ENCODE data around the gene BRK1. TPM values are rescaled to one million over a fixed set of nuclear protein-coding genes. Genes with fewer than 3 reads are reported as not detected.
A peak's percentile ranks its signal among the peaks of the same experiment; 100 is the strongest.
"Not testable (repeated sequence)": the region's sequence is repeated elsewhere in the genome, so short reads cannot be mapped to it uniquely, and the experiment has no call there.

The BRK1 gene
- total RNA-seq, 1 donor from 2014 or later = 126 TPM

DNA sequence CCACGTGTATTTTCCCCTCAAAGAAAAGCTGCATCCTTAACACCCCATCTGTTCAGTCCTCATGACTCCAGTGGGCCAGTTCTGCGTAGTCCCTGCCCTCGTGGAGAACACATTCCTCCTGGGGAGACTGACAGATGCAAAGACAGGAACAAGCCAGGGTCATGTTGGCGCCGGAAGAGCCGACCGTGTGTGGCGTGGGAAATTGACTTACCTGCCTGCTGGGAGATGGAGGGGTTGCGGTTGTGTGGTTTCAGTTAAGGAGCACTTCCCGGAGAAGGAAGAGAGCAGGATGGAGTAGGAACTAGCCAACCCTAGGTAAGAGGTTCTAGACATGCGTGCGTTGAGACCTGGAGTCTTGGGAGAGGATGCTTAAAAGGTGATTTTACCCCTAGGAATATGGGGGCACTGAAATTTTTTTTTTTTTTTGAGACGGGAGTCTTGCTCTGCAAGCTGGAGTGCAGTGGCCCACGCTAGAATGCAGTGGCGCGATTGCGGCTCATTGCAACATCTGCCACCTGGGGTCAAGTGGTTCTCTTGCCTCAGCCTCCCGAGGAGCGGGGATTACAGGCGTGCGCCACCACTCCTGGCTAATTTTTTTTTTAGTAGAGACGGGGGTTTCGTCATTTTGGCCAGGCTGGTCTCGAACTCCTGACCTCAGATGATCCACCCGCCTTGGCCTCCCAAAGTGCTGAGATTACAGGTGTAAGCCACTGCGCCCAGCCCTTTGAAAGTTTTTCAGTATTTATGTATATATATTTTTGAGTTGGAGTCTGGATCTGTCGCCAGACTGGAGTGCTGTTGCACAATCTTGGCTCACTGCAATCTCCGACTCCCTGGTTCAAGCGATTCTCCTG lies 27.5 kb downstream of the BRK1 start:
- DNase-seq (ENCODE audit: low spot score) = no peak

DNA sequence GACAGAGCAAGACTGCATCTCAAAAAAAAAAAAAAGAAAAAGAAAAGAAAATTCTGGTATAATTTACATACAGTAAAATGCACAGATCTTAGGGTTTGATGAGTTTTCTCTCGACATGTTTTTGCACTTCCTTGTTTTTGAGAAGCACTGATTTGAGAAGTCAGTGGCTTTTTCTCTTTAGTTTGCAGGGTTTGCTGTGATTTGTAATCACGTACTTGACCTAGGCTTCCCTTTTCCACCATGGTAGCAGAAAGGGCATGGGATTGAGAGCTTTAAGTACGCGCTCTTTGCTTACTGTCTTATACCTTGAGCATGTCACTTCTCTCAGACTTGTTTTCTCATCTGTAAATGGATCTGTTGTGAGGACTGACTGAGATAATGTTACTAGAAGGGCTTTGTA lies 30.2 kb downstream of the BRK1 start:
- DNase-seq (ENCODE audit: low spot score) = no peak

DNA sequence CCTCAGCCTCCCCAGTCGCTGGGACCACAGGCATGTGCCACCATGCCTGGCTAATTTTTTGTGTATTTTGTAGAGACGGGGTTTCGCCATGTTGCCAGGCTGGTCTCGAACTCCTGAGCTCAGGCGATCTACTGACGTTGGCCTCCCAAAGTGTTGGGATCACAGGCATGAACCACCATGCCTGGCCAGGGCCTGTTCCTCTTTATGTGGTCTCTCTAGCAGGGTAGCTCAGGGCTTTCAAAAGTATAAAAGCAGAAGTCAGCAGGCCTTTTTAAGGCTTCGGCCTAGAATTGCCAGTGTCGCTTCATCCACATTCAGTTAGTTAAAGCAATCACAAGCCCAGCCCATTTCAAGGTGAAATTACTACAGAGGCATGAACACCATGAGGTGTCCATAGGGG lies 33.8 kb downstream of the BRK1 start:
- no peak for DNase-seq (ENCODE audit: low spot score)

DNA sequence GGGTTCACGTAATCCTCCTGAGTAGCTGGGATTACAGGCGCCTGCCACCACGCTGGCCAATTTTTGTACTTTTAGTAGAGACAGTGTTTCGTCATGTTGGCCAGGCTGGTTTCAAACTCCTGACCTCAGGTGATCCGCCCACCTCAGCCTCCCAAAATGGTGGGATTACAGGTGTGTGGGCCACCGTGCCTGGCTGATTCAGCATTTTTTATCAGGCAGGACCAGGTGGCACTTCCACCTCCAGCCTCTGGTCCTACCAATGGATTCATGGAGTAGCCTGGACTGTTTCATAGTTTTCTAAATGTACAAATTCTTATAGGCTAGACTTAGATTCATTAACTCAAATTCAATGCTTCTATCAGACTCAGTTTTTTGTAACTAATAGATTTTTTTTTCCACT lies 35.5 kb downstream of the BRK1 start:
- DNase-seq (ENCODE audit: low spot score) = no peak

DNA sequence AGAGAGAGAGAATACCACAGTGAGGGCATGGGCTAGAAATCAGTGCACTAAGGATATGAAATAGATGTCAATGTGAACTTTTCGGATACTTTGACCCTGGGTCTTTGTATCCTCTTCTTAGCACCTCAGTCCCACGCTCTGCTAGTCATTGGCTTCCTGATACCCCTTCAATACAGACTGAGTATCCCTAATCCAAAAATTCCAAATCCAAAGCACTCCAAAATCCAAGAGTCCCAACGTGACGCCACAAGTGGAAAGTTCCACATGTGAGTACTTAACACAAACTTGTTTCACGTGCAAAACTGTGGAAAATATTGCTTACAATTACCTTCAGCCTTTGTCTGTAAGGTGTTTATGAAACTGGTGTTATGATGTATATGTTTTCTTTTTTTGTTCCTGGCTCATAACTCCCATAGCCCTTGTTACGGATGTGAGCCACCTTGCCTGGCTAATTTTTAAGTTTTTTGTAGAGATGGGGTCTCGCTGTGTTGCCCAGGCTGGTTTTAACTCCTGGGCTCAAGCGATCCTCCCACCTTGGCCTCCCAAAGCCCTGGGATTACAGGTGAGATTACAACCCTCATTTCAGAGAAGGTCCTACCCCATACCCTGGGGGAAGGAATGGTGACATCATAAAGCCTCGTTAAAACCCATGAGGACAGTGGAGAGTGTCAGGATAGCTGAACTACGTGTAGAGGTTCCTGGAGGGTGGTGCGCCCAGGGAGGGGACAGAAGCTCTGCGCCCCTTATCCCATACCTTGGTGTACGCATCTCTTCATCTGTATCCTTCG lies 39.1 kb downstream of the BRK1 start:
- DNase-seq (ENCODE audit: low spot score) = no peak

DNA sequence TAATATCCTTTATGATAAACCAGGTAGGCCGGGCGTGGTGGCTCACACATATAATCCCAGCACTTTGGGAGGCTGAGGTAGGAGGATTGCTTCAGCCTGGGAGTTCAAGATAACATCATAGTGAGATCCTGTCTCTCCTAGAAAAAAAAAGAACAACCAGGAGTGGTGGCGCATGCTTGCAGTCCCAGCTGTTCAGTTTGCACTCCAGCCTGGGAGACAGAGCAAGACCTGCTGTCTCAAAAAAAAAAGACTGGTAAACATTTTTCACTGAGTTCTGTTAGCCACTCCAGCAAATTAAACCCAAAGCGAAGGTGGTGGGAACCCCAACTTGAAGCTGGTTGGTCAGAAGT lies 39.6 kb downstream of the BRK1 start:
- DNase-seq (ENCODE audit: low spot score) = no peak

DNA sequence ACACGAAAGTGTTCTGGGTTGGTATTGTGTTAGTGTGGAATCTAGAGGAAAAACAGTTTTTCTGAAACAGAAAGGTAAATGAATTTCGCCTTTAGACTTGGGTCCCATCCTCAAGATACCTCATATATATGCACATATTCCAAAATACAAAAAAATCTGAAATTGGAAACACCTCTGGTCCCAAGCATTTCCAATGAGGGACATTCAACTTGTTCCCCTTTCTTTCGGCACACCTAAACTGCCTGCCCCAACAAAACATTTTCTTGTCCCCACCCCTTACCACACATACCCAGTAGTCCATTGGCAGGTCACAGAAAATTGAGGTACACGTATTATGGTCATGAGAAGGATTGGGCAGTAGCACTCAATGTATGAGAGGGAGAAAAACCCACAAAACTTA lies 40.2 kb downstream of the BRK1 start:
- DNase-seq (ENCODE audit: low spot score) = no peak

DNA sequence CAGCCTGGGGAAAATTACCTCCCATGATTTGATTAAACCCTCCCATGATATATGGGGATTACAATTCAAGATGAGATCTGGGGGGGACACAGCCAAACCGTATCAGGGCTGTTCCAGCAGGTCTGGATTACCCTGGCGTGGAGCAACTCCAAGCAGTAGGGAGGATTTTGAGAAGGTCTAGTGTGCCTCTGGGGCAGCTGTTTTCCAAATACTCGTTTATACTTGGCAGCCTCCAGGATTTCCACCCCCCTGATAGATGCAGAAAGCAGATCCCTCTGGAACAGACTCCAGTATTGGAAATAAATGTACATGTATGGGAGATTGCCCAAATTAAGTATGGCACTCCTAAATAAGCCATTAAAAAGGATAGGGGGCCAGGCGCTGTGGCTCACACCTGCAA lies 41.6 kb downstream of the BRK1 start:
- no peak for DNase-seq (ENCODE audit: low spot score)

DNA sequence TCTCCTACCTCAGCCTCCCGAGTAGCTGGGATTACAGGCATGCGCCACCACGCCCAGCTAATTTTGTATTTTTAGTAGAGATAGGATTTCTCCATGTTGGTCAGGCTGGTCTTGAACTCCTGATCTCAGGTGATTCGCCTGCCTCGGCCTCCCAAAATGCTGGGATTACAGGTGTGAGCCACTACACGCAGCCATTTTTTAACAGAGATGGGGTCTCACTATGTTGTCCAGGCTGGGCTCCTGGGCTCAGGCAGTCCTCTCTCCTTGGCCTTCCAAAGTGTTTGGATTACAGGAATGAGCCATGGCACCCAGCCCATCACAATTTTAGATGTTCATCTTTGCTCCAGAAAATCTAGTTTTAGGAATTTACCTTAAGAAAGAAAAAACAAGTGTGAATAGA lies 43.1 kb downstream of the BRK1 start:
- not testable (repeated sequence) for DNase-seq (ENCODE audit: low spot score)

DNA sequence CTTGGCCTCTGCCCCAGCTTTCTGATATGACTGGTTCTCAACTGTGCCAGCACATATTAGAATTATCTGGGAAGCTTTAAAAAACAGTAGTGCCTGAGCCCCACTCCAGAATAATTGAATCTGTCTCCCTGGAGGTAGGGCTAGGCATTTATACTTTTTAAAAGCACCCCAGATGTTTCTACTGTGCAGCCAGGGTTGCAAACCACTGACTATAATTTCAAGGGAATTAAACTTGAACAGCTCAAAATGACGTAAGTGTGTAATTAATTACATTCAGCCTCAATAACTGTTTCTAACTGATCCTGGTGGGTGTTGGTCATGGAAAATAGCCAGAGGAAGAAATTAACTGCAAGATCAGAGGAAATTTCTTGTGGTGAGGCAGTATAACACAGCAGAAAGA lies 44.9 kb downstream of the BRK1 start:
- DNase-seq (ENCODE audit: low spot score) = no peak

DNA sequence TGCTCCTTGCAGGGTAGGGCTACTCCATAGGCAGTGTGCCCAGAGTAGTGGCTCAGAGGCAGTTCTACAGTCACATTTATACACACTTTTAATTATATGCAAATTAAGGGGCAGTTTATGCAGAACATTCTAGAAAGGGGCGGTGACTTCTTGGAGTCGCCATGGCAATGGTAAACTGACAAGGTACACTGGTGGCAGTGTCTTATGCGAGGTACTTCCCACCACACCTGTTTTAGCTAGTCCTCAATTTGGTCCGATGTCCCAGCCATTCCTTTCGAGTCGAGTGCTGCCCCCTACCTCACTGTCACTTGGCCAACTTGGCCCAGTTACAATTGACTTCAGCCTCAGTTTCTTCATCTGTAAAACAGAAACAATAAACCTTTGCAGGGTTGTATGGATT lies 45.5 kb downstream of the BRK1 start:
- DNase-seq (ENCODE audit: low spot score) = no peak

DNA sequence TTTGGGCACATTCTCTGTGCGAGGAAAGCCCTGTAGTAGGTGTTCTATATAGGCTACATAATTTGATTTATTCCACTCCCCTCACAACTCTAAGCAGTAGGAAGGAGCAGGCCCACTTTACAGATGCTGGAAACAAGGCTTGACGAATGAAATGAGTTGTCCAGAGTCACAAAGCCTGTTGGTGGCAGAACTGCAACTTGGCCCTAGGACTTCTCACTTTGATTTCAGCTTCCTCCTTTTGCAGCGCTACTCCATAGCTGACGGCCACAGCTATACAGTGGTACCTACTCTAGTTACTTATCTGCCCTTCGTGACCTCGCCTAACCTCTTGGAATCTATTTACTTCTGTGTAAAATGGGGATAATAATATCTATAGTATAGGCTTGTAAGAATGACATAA lies 46.7 kb downstream of the BRK1 start:
- no peak for DNase-seq (ENCODE audit: low spot score)

DNA sequence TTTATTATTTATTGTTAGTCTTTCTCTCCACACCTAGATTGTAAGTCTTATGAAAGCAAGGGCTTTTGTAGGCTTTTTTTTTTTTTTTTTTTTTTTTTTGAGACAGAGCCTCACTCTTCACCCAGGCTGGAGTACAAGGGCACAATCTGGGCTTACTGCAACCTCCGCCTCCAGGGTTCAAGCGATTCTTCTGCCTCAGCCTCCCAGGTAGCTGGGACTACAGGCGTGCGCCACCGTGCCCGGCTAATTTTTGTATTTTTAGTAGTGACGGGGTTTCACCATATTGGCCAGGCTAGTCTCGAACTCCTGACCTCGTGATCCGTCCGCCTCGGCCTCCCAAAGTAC lies 48.7 kb downstream of the BRK1 start:
- not testable (repeated sequence) for DNase-seq (ENCODE audit: low spot score)

DNA sequence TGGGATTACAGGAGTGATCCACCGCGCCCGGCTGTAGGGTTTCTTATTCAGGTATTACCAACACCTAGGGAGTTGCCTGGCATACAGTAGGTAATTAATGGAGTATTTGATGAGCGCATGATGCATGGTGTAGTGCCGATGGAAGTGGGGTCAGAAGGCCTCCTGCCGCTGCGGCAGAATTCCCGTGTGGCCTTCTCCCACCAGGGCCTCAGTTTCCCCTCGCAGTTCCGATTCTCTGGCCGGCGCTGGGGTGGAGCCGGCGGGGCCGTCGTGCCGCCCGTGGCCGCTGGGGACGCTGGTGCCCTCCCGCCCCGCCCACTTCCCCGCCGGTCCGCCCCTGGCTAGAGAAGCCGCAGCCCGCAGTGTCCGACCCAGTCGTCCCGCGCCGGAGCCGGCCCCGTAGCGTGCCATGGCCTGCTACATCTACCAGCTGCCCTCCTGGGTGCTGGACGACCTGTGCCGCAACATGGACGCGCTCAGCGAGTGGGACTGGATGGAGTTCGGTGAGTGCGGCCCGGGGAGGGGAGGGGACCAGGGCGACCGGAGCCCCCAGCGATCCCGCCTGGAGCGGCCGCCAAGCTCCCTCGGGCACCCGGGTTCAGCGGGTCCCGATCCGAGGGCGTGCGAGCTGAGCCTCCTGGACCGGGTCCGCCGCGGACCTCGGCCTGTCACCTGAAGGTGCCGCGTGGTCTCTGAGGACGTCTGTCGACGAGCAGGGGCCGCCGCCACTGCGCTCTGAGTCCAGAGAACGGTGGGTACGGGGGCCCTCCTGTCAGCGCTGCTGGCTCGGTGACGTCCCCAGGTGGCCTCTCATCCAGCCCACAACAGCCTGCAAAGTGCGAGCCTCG lies 49.3 kb downstream of the BRK1 start, which contains the start of gene IRAK2:
Gene IRAK2, plus strand, starts transcription at position 374 of the 848 bp plus-strand sequence. Its CDS starts 36 bp downstream, at position 410.
- peak; percentile 67 for DNase-seq (ENCODE audit: low spot score)

DNA sequence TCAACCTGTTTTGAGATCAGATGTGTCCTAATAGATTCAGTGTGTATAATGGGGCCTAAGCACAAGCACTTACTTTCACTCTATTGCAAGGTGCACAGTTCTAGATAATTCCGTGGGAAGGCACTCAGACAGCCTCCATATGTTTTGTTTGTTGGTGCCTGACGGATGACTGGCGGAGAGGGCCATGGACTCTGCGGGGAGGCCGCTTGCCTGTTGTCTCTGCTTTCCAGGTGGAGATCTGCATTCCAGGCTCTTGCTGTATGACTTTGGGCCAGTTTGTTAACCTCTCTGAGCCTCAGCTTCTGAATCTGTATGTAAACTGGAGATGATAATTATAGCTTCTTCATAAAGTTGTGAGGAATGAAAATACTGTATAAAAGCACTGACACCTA lies 50.7 kb downstream of the BRK1 start:
- DNase-seq (ENCODE audit: low spot score) = no peak

DNA sequence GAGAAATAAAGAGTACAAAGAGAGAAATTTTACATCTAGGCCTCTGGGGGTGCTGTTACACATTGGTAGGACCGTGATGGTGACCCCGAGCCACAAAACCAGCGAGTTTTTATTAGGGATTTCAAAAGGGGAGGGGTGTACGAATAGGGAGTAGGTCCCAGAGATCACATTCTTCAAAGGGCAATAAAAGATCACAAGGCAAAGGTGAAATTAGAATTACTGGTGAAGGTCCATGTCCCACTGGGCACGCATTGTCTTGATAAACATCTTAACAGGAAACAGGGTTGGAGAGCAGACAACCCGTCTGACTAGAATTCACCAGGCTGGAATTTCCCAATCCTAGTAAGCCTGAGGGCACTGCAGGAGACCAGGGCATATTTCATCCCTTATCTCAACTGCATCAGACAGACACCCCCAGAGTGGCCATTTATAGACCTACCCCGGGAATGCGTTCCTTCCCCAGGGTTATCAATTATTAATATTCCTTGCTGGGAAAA lies 53.6 kb downstream of the BRK1 start:
- DNase-seq (ENCODE audit: low spot score) = no peak

DNA sequence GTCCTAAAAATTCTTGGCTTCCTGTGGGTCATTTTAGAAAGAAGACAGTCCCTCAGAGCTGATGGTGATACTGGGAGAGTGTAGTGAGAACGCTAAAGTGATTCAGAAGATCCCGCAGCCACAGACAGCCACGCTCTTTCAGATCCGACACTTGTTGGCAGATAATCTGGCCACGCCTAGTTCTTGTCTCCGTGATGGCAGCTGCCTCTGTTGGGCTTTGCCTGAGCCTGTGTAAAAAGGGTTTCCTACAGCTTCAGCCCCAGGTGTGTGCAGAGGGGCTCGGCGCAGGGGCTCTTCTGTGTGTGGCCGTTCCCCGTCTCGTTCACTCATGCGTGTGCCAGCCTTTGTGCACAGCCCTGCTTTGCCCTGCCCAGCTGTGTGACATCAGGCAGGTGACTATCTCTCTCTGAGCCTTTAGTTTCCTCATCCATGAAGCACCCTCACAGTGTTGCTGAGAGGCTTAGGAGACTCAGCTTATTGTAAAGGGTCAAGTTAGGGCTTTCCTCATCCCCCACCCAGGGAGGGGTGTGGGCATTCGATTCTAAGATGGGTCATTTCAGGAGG lies 55.5 kb downstream of the BRK1 start:
- DNase-seq (ENCODE audit: low spot score) = no peak

DNA sequence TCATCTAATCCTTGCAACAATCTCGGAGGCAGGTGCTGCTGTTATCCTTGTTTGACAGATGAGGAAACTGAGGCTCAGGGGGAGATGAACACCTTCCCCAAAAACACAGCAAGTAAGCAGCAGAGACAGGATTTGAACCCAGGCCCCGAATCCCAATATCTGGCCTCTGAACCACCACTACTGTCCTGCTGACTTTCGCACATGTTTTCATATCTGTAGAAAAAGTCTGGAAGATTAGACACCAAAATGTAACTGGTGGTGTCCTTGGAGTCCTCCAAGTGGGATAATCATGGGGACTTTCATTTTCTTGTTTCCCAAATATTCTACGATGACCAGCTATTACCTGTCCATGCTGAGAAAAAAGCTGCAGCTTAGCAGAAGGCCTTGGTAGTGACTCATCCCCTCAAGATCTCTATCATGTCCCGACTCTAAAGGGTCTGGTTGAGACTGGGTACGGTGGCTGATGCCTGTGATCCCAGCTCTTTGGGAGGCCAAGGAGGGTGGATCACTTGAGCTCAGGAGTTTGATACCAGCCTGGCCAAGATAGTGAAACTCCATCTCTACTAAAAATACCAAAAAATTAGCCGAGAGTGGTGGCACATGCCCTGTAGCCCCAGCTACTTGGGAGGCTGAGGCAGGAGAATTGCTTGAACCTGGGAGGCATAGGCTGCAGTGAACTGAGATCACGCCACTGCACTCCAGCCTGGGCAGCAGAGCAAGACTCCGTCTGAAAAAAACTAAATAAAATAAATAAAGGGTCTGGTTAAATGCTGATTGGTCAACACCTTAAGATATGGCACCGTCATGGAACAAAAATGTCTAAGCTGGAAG lies 57.8 kb downstream of the BRK1 start:
- DNase-seq (ENCODE audit: low spot score) = no peak

DNA sequence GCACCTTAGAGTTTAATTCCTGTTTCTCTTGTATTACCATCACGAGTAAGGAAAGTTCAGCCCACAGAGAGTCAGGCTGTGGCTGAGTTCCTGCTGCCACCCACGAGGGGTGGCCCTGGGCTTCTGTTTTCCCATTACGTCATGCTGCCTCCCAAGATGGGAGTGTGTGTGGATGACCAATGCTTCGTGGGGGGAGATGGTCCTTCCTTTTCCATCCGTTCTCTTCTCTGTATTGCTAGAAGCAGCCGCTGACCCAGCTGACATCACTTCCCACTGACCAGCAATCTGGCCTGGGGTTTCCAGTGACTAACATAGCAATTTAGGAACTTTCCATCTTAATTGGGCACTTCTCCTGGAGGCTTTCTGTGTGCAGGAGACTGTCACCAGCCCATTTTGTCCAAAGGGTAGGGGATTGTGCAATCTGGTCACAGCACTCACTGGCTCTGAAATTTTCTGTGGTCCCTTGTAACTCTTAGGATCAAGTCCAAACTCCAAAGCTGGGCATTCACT lies 58.5 kb downstream of the BRK1 start:
- DNase-seq (ENCODE audit: low spot score) = peak; percentile 76

DNA sequence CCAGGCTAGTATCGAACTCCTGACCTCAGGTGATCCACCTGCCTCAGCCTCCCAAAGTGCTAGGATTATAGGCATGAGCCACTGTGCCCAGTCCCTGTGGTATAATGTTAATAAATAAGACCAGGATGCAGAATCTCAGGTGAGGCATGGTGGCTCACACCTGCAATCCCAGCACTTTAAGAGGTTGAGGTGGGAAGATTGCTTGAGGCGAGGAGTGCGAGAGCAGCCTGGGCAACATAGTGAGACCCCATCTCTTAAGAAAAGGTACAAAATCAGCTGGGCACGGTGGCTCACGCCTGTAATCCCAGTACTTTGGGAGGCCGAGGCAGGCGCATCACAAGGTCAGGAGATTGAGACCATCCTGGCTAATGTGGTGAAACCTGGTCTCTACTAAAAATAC lies 59.9 kb downstream of the BRK1 start:
- not testable (repeated sequence) for DNase-seq (ENCODE audit: low spot score)

DNA sequence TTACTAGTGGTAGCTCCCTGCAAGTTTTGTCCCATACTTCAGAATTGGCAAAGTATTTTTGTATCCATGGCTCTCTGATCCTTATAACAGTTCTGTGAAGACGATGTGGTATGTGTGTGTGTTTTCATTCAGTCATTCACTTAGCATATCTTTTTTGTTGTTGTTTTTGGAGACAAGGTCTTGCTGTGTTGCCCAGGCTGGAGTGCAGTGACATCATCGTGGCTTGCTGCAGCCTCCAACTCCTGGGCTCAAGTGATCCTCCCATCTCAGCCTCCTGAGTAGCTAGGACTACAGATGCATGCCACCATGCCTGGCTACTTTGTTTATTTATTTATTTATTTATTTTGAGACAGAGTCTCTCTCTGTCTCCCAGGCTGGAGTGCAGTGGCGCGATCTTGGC lies 60.7 kb downstream of the BRK1 start:
- DNase-seq (ENCODE audit: low spot score) = not testable (repeated sequence)
